Activated CD8-positive, alpha-beta memory T cell treated with anti-CD3 and anti-CD28 coated beads, Interleukin-2, amount 10 ng/mL, durations not matched to agents 7 days and 5 days (primary cell): Measurements from ENCODE around the gene RIN1. TPM values are rescaled to one million over a fixed set of nuclear protein-coding genes. Genes with fewer than 3 reads are reported as not detected.
A peak's percentile ranks its signal among the peaks of the same experiment; 100 is the strongest.
"Not testable (repeated sequence)": the region's sequence is repeated elsewhere in the genome, so short reads cannot be mapped to it uniquely, and the experiment has no call there.

ENCODE experiments used
- ATAC-seq: fragments of 150-1000 bp; cut with Tn5 transposase; one replicate; pipeline ENCODE4 v1.10.0; 2021; ENCODE audit warnings: moderate library complexity
- CTCF ChIA-PET: fragments of 350-600 bp; sonication (Branson Sonifier 250); formaldehyde crosslinking; loops from one replicate; lab custom pipeline; 2021; ENCODE audit warnings: antibody characterized with exemption; lab: Charles Lee
- DNase-seq: peaks from one replicate; pipeline ENCODE4 v3.0.0-alpha.2; 2020
- H3K27ac Mint-ChIP-seq: one replicate; pipeline ENCODE4 v1.8.0; 2021; ENCODE audit warnings: mild to moderate bottlenecking, mixed read lengths
- H3K27me3 Mint-ChIP-seq: one replicate; pipeline ENCODE4 v1.8.0; 2021; ENCODE audit warnings: mixed read lengths
- H3K36me3 Mint-ChIP-seq: one replicate; pipeline ENCODE4 v1.8.0; 2021; ENCODE audit warnings: mild to moderate bottlenecking, mixed read lengths
- H3K4me1 Mint-ChIP-seq: one replicate; pipeline ENCODE4 v1.8.0; 2021; ENCODE audit warnings: mixed read lengths
- H3K4me3 Mint-ChIP-seq: one replicate; pipeline ENCODE4 v1.8.0; 2021; ENCODE audit warnings: mild to moderate bottlenecking, moderate library complexity, mixed read lengths
- H3K9me3 Mint-ChIP-seq: one replicate; pipeline ENCODE4 v1.8.0; 2022; ENCODE audit warnings: low read depth, mixed read lengths
- total RNA-seq, 2 experiments: library from RNA; stranded (reverse); gene quantifications; one replicate each; pipeline ENCODE4 v1.2.3, GENCODE V29; 2021

Gene RIN1
- total RNA-seq, 2 experiments from 2014 or later: 0.68 to 2.5 TPM

- ATAC-seq: no peak
- peaks cover 52% of the 10 kb centered on the region for H3K4me1 Mint-ChIP-seq
- CTCF ChIA-PET: interaction anchor here (1.2 to 3.7 kb wide), 5 partner anchors 10 to 62 kb away, joined by 4 to 75 read pairs (median 4); partner anchors contain the start of gene CD248
These were observed 8.8 kb downstream of the RIN1 start for GRCh38 chr11:66327171-66328030.

GRCh38 chr11:66326261-66327111 lies 9.7 kb downstream of the RIN1 start:
- no peaks in the 10 kb centered on the region for H3K36me3 Mint-ChIP-seq
- peak overlapping the region; percentile 12 for H3K4me3 Mint-ChIP-seq
- CTCF ChIA-PET: interaction anchor here (1.0 to 3.7 kb wide), 6 partner anchors 9 to 62 kb away, joined by 4 to 75 read pairs (median 4); partner anchors contain the start of genes B4GAT1 and CD248
- H3K9me3 Mint-ChIP-seq: no peaks in the 10 kb centered on the region
- DNase-seq: peak; percentile 82
- peaks cover 54% of the 10 kb centered on the region for H3K4me1 Mint-ChIP-seq
- H3K27ac Mint-ChIP-seq: peak overlapping the region; percentile 92
- no peaks in the 10 kb centered on the region for H3K27me3 Mint-ChIP-seq
- ATAC-seq: peak; percentile 56

More at GRCh38 chr11:66327171-66328030, 8.8 kb downstream of the RIN1 start:
- Mint-ChIP-seq H3K36me3 (no peaks in the 10 kb centered on the region), H3K9me3 (no peaks in the 10 kb centered on the region), H3K27me3 (no peaks in the 10 kb centered on the region), H3K27ac (peak overlapping the region; percentile 81), H3K4me3 (no peak overlapping the region)
- no peak for DNase-seq

GRCh38 chr11:66325263-66325671 lies 11.0 kb downstream of the RIN1 start:
- H3K27me3 Mint-ChIP-seq: no peaks in the 10 kb centered on the region
- DNase-seq (no peak), ATAC-seq (no peak)
- H3K4me3 Mint-ChIP-seq: no peak overlapping the region
- H3K27ac Mint-ChIP-seq: peak overlapping the region; percentile 92
- peaks cover 55% of the 10 kb centered on the region for H3K4me1 Mint-ChIP-seq
- peaks cover 1% of the 10 kb centered on the region for H3K36me3 Mint-ChIP-seq
- peaks cover 1% of the 10 kb centered on the region for H3K9me3 Mint-ChIP-seq
- CTCF ChIA-PET: interaction anchor here (3.7 kb wide), 1 partner anchor 14 kb away, joined by 75 read pairs; no protein-coding TSS in a partner anchor

GRCh38 chr11:66324664-66325063 lies 11.6 kb downstream of the RIN1 start:
- CTCF ChIA-PET: interaction anchor here (3.7 kb wide), 1 partner anchor 13 kb away, joined by 75 read pairs; no protein-coding TSS in a partner anchor
- peaks cover 58% of the 10 kb centered on the region for H3K4me1 Mint-ChIP-seq
- no peak for ATAC-seq
- H3K9me3 Mint-ChIP-seq: peaks cover 2% of the 10 kb centered on the region
- H3K36me3 Mint-ChIP-seq: peaks cover 5% of the 10 kb centered on the region
- no peaks in the 10 kb centered on the region for H3K27me3 Mint-ChIP-seq
- H3K27ac Mint-ChIP-seq: peak overlapping the region; percentile 40
- H3K4me3 Mint-ChIP-seq: no peak overlapping the region
- DNase-seq: no peak

- no peak for ATAC-seq
- CTCF ChIA-PET: interaction anchor here (3.7 kb wide), 1 partner anchor 12 kb away, joined by 75 read pairs; no protein-coding TSS in a partner anchor
- Mint-ChIP-seq H3K27me3 (no peaks in the 10 kb centered on the region), H3K4me1 (peaks cover 63% of the 10 kb centered on the region), H3K27ac (no peak overlapping the region), H3K9me3 (peaks cover 2% of the 10 kb centered on the region), H3K36me3 (peaks cover 12% of the 10 kb centered on the region), H3K4me3 (no peak overlapping the region)
- no peak for DNase-seq
These were observed 12.6 kb downstream of the RIN1 start for GRCh38 chr11:66323684-66324083.

- H3K27ac Mint-ChIP-seq: no peak overlapping the region
- peaks cover 63% of the 10 kb centered on the region for H3K4me1 Mint-ChIP-seq
- ATAC-seq (no peak), DNase-seq (no peak)
- no peak overlapping the region for H3K4me3 Mint-ChIP-seq
- H3K9me3 Mint-ChIP-seq: peaks cover 2% of the 10 kb centered on the region
- CTCF ChIA-PET: interaction anchor here (2.0 kb wide), 1 partner anchor 11 kb away, joined by 17 read pairs; no protein-coding TSS in a partner anchor
- H3K27me3 Mint-ChIP-seq: no peaks in the 10 kb centered on the region
- peaks cover 13% of the 10 kb centered on the region for H3K36me3 Mint-ChIP-seq
These were observed 13.4 kb downstream of the RIN1 start for GRCh38 chr11:66322732-66323427.

- Mint-ChIP-seq H3K27me3 (no peaks in the 10 kb centered on the region), H3K9me3 (peaks cover 2% of the 10 kb centered on the region), H3K36me3 (peaks cover 13% of the 10 kb centered on the region), H3K27ac (no peak overlapping the region), H3K4me3 (no peak overlapping the region), H3K4me1 (peaks cover 59% of the 10 kb centered on the region)
- CTCF ChIA-PET: interaction anchor here (1.1 to 2.0 kb wide), 2 partner anchors 9 to 68 kb away, joined by 4 to 17 read pairs; no protein-coding TSS in a partner anchor
- ATAC-seq (no peak), DNase-seq (no peak)
These were observed 14.6 kb downstream of the RIN1 start for GRCh38 chr11:66321606-66322005.

GRCh38 chr11:66320748-66321147 lies 15.5 kb downstream of the RIN1 start:
- ATAC-seq, CTCF ChIA-PET, H3K27ac Mint-ChIP-seq, H3K27me3 Mint-ChIP-seq, H3K9me3 Mint-ChIP-seq, H3K4me3 Mint-ChIP-seq, DNase-seq: not testable (repeated sequence)
- peaks cover 57% of the 10 kb centered on the region for H3K4me1 Mint-ChIP-seq
- peaks cover 16% of the 10 kb centered on the region for H3K36me3 Mint-ChIP-seq

GRCh38 chr11:66320289-66320688 lies 15.9 kb downstream of the RIN1 start:
- H3K36me3 Mint-ChIP-seq: peaks cover 18% of the 10 kb centered on the region
- peaks cover 57% of the 10 kb centered on the region for H3K4me1 Mint-ChIP-seq
- ATAC-seq, H3K4me3 Mint-ChIP-seq, H3K27ac Mint-ChIP-seq, H3K27me3 Mint-ChIP-seq, DNase-seq, CTCF ChIA-PET, H3K9me3 Mint-ChIP-seq: not testable (repeated sequence)

GRCh38 chr11:66318600-66318970 lies 17.6 kb downstream of the RIN1 start:
- no peak for DNase-seq
- Mint-ChIP-seq H3K4me3 (peak overlapping the region; percentile 19), H3K27ac (peak overlapping the region; percentile 99)

GRCh38 chr11:66317723-66318599 lies 18.3 kb downstream of the RIN1 start:
- Mint-ChIP-seq H3K27me3 (no peaks in the 10 kb centered on the region), H3K9me3 (peaks cover 2% of the 10 kb centered on the region), H3K4me3 (peak overlapping the region; percentile 56), H3K4me1 (peaks cover 60% of the 10 kb centered on the region), H3K36me3 (peaks cover 20% of the 10 kb centered on the region), H3K27ac (peak overlapping the region; percentile 99)
- ATAC-seq: peak; percentile 77
- CTCF ChIA-PET: interaction anchor here (0.9 to 2.7 kb wide), 10 partner anchors 9 to 121 kb away, joined by 3 to 14 read pairs (median 4); partner anchors contain the start of genes MRPL11, RIN1, SLC29A2 and YIF1A
- DNase-seq: peak; percentile 95

More at GRCh38 chr11:66318600-66318970, 17.6 kb downstream of the RIN1 start:
- CTCF ChIA-PET: interaction anchor here (0.9 to 2.7 kb wide), 4 partner anchors 8 to 53 kb away, joined by 5 to 14 read pairs (median 10); partner anchors contain the start of genes RIN1 and SLC29A2
- peaks cover 20% of the 10 kb centered on the region for H3K36me3 Mint-ChIP-seq
- ATAC-seq: no peak
- H3K9me3 Mint-ChIP-seq: peaks cover 2% of the 10 kb centered on the region
- peaks cover 58% of the 10 kb centered on the region for H3K4me1 Mint-ChIP-seq
- H3K27me3 Mint-ChIP-seq: no peaks in the 10 kb centered on the region
